Skeletal muscle cell (primary cell): Measurements from ENCODE around the gene APOA5.
"Not testable (repeated sequence)": the region's sequence is repeated elsewhere in the genome, so short reads cannot be mapped to it uniquely, and the experiment has no call there.

Source experiments
- DNase-seq: peaks from one replicate; pipeline ENCODE4 v3.0.0-alpha.2; 2010; ENCODE audit warnings: low read depth
- H3K4me3 ChIP-seq: 2 replicates; pipeline ENCODE4 v1.5.1; 2011; ENCODE audit warnings: low read depth, mild to moderate bottlenecking, control low read depth, low read length, moderate library complexity

The APOA5 gene

DNA sequence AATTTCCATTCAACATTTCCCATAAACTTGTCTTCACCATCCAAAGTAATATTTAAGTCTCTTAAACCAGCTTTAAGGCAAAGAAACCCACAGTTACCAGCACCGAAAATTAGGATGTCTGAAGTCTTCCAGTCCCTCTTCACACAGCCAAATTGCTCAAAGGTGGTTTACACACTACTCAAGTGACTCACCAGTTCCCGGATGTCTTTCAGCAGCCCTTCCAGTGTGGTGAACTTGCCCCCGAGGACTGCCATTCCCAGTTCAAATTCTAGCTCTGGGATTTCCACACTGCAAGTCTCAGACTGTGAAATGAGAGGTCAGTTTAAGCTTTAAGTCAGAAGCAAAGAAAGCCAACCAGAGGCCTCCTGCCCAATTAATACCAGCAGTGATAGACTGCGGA, 9.0 kb downstream of the APOA5 start:
- no peak overlapping the region for H3K4me3 ChIP-seq
- DNase-seq, result no peak

DNA sequence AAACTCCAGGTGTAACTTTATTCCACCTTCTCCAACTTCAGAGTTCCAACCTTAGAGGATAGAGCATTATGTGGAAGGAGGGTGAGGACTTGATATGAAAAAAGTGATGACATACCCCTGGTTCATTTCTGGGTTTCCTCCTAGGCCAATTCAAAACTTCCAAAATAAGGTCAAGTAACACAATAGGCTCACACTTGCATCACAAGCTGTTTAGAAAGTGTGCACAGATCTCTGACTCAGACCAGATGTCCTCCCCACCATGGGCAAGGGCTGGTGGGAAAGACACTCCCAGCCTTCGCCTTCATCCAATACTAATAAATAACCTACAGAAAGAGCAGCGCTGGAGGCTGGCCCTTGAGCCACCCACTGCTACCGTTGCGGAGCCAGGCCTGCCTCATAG, 13.1 kb downstream of the APOA5 start:
- DNase-seq, result no peak
- H3K4me3 ChIP-seq, result no peak overlapping the region

DNA sequence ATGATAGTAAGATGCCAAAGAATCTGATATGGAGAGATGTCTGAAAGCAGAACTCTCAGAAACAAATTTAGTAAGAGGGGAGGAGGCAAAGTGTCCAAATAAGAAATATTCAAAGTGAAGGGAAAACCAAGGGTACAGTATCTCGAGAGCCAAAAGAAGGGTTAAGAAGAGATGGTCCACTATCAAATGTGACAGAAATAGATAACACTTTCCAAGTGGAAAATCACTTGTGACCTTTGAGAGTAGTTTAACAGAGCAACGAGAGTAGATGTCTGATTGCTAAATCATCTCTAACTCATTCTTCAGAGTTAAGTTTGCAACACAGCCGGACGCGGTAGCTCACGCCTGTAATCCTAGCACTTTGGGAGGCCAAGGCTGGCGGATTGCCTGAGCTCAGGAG, 14.6 kb downstream of the APOA5 start:
- no peak overlapping the region for H3K4me3 ChIP-seq
- no peak for DNase-seq

DNA sequence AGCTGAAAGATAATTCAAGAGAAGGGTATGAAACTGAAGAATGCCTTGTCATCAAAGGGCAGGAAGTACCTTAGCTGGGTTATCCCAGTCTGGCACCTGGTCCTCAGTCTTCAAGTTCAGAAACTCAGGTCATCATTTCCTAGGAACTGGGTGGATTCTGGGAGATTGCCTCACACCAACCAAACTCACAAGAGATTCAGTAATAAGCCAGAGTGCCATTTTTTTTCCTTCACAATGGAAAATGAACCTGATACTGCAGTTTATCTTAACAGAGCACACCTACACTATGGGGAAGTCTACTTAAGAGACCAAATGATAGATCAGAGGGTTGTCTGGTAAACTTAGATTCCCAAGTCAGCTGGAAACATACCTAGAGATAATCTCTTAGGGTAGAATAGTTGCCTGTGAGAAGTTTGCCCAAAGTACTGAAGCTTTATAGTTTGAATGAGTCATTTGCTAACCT, 15.1 kb downstream of the APOA5 start:
- no peak for DNase-seq
- no peak overlapping the region for H3K4me3 ChIP-seq

DNA sequence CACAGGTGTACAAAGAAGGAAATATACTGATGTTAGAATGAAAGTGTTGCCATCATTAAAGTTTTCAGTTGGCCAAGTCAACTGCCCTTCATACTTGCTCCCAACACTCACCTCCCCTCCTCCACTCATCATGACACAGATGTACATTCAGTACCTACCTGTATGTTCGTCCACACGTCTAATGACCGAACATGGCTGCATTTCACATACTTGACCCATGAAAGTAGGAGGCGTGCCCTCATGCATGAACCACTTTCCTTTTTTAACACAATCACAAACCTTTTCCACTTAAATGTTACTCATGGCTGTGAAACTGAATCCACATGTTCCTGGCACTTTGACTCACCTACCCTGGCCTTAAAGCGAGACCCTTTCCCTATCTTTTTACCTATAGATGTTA, 15.7 kb downstream of the APOA5 start:
- H3K4me3 ChIP-seq, result no peak overlapping the region
- DNase-seq, result no peak

DNA sequence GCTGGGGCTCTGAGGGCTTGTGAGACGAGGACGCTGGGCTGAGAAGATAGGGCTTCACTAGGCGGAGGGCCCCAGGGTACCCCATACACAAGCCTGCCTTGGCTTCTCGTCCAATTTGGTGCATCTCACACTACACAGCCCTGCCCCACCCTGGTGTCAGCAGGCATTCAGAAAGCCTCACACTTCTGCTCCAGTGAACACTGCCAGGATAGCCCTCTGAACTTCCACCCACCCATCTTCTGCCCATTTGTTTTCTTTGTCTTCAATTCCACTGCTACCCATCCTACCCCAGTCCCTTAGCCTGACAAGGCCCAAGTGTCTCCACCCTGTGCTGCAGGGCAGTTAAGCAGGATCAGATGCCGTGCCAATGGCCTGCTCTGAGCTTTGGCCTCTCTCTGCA, 17.0 kb downstream of the APOA5 start:
- H3K4me3 ChIP-seq, result no peak overlapping the region
- DNase-seq, result no peak

DNA sequence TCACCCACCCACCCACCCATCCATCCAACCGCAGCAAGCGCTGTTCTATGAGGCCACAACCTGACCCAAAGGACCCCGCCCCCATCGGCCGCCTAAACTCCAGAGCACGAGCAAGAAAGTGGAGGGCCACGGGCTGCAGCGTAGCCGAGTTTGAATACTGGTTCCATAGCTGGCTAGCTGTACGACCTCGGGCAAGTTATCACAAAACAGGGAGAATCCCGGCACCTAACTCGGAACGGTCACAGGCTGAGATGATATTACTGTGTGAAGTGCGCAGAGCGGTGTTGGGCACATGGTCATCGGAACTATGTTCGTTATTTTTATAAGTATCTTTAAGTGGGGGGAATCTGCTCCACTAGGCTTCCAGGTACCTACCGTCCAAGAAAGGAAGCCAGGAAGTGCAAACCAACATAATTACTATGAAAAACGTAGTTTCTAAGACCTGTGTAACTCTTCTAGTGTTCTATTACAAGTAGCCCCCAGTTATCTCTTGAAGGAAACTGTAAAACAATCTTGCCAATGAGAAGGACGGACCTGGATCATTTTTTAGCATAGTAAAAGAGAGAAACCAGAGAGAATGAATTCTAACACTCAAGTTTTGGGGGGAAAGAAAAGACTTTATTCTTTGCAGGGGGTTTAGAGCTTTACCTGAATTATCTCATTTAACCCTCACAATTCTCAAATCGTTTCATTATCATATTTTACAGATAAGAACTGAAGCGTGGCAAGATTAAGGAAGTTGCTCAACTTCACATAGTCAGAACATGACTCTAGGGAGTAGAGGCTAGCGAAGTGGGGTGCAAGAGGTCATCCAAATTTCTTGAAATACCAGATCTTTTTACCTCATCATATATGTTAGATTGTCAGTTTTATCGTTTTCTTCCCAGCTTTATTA, 18.2 kb downstream of the APOA5 start:
- DNase-seq, result no peak

DNA sequence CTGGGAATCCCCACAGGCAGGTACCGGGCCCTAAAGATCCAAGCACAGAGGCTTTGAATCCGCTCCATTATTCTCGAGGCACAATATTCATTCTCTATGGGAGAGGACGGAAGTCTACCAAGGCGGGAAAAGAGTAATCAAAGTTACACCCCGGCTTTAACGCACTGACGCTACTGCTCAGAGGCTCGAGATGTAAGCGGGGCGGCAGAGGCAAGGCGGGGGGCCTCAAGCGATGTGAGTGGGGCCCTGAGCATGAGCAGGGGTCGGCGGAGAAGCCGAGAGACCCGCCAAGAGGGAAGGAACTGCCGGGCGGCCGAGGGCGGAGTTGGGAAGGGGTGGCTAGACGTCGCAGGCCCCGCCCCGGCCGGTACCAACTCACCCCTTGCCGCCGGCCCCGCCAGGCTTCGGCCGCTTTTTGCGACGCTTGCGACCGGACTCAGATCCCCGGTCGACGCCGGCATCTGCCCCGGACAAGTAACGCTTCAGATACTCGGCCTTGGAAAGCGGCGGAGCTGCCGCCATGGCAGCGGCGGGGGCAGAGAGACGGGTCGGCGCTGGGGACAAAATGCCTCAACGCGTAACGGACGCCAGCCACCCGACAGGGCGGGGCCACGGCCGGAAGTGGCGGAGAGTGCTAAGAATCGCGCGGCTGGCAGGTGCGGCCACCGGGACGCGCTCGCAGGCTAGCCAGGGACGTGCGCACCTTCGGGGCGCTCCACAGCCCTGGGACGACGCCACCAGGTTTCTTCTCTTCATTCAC, 19.1 kb downstream of the APOA5 start, which contains the start of gene BUD13:
BUD13 (minus strand) TSS at position 545 of the 760 bp plus-strand sequence; CDS start at position 522, 23 bp downstream.
- DNase-seq, result peak; percentile 42
- peak within 1 kb of the TSS; percentile 83 for H3K4me3 ChIP-seq

More for the DNA sequence above, 18.2 kb downstream of the APOA5 start:
- H3K4me3 ChIP-seq, result peak overlapping the region; percentile 83

DNA sequence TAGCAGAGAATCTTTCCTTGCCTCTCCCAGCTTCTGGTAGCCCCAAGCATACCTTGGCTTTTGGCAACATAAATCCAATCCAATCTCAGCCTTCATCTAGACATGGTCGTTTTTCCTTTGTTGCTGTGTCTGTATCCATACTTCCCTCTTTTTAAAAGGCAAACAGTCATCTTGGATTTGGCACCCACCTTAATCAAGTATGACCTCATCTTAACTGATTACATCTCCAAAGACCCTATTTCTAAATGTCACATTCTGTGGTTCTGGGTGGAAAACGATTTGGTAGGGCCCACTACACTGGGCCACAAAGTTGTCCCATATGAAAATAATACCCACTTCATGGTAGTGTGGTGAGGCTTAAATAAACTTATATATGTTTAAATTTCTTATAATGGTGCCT, 19.7 kb downstream of the APOA5 start:
- no peak for DNase-seq
- peak overlapping the region; percentile 83 for H3K4me3 ChIP-seq

DNA sequence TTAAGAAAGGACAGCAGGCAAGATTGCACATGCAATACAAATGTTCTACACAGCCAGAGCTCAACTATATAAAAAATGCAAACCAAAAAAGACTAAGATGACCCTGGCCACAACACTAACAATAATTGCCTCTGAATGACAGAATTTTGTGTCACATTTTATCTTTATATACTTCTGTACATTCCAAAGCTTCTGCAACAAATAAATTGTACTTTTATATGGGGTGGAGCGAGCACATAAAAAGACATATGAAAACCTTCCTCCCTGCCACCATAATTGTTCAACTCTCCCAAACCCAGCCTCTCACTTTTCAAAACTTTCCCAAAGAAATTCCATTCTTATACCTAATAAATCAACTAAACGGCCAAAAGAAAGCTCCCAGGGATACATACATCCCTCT, 29.5 kb downstream of the APOA5 start:
- DNase-seq, result no peak
- no peak overlapping the region for H3K4me3 ChIP-seq

DNA sequence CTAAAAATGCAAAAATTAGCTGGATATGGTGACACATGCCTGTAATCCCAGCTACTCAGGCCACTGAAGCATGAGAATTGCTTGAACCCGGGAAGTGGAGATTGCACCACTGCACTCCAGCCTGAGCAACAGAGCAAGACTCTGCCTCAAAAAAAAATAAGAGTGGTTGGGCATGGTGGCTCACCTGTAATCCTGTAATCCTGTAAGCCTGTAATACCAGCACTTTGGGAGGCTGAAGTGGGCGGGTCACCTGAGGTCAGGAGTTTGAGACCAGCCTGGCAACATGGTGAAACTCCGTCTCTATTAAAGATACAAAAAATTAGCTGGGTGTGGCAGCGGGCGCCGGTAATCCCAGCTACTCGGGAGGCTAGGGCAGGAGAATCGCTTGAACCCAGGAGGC, 35.6 kb downstream of the APOA5 start:
- not testable (repeated sequence) for DNase-seq, H3K4me3 ChIP-seq

DNA sequence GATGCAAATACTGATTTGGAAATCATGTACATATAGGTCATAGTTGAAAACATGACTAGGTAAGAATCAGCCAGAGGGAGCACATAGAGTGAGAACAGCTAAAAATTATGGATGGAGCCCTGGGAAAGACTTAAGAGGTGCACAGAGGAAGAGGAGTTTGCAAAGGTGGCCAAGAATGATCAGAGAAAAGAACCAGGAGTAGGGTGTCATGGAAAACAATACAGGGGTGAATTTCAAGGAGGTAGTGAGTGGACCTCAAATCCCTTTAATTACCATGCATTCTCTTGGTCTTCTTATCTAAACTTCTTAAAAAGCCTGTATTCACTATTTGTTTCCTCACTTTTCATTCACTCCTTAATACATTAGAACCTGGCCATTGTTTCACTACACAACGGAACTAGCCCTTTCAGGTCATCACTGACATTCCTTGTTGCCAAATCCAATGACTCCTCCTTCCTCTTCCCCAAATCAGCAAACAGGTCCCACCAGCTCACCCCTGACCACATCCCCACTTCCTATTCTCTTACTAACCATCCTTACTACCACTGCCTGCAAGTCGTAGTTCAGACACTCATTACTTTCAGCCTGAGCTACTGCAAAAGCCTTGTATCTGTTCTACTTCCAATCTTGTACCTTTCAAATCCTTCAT, 41.5 kb downstream of the APOA5 start:
- no peak for DNase-seq
- no peak overlapping the region for H3K4me3 ChIP-seq

DNA sequence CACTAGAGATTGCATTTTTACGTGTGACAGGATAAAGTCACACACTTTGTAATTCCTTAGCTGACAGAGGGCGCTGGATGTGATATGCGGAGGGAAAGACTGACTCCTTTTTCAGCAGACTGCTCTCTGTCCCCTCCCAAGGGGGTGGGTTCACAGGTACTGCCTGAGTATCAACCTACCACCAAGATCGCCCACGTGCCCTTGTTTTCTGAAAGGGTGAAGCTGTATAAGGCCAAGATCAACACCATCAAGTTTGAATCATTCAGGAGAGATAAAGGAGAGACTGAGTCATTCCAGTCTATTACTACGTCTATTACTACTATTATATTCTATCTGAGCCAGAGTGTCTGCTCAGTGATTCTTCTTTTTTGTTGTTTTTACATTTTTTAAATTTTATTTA, 49.6 kb downstream of the APOA5 start:
- DNase-seq, result no peak
- H3K4me3 ChIP-seq, result no peak overlapping the region

DNA sequence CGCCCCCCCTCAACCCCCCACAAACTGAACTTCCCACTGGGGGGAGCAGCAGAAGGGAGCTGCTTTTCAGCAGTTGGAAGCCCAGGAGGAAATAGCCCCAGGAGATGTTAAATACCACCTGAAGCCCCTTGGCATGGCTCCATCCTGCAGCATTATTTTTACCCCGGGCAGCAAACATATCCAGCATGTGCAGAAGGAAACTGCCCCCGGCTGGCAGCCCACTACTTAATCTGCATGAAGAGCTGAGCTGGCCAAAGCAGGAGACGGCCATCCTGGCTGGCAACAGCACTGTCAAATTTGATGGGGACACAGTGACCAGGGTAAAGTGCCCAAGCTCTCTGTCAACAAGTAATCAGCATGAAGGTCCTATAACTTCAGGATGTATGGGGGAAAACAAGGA, 50.9 kb downstream of the APOA5 start:
- DNase-seq, result no peak
- no peak overlapping the region for H3K4me3 ChIP-seq
